ENCODE results near the gene DMTF1. TPM values are rescaled to one million over a fixed set of nuclear protein-coding genes. Genes with fewer than 3 reads are reported as not detected.

DMTF1 gene
- total RNA-seq, 2 experiments from 2014 or later, result 111 to 197 TPM

- H3K4me1 ChIP-seq (ENCODE audit: insufficient read depth, low read length, poor library complexity, severe bottlenecking), result peaks cover 65% of the 10 kb centered on the region
- CTCF ChIA-PET (ENCODE audit: unreplicated experiment), result interaction anchor here (1.1 to 1.5 kb wide), 3 partner anchors 21 to 64 kb away, joined by 3 to 5 read pairs (median 3); partner anchors contain the start of gene TMEM243
- no peak overlapping the region for H2AFZ ChIP-seq (ENCODE audit: low read length)
- no peak for DNase-seq (ENCODE audit: low spot score)
- no TSS peak for BruUV-seq (replicated peaks)
- POLR2A ChIA-PET, result interaction anchor here (0.7 to 10.6 kb wide), 18 partner anchors 9 to 720 kb away, joined by 3 to 192 read pairs (median 5); partner anchors contain the start of genes CROT and TMEM243
- H3K79me2 ChIP-seq (ENCODE audit: insufficient read depth, low read depth, low read length), result peaks cover 79% of the 10 kb centered on the region
- no peaks in the 10 kb centered on the region for H3K9me3 ChIP-seq (ENCODE audit: low read length)
- H3K36me3 ChIP-seq (ENCODE audit: insufficient read depth, low read length), result peaks cover 61% of the 10 kb centered on the region
- intact Hi-C loops (cut with micrococcal nuclease; ENCODE audit: unreplicated experiment), result loop anchor here (5.0 kb wide), 4 partner anchors 83 to 942 kb away; partner anchors contain the start of gene CROT
- H3K4me3 ChIP-seq (ENCODE audit: low read depth, low read length, poor library complexity, severe bottlenecking), result peak overlapping the region; percentile 93
- TF ChIP-seq CTCF (conservative IDR thresholded peaks at IDR 0.05; ENCODE audit: low read length), result no peak
- no peak for TF ChIP-seq EZH2phosphoT487 (IDR thresholded peaks at IDR 0.05; ENCODE audit: borderline replicate concordance, low read depth, low read length)
- H3K9me2 ChIP-seq (ENCODE audit: insufficient read depth, low read length), result no peaks in the 10 kb centered on the region
- H3K27ac ChIP-seq (ENCODE audit: low read depth, low read length, poor library complexity, severe bottlenecking), result peak overlapping the region; percentile 81
- H3K4me2 ChIP-seq (ENCODE audit: low read length), result peak overlapping the region; percentile 83
- H4K20me1 ChIP-seq (ENCODE audit: insufficient read depth, low read length), result peaks cover 59% of the 10 kb centered on the region
Observed at GRCh38 chr7:87154569-87154968, 2.3 kb downstream of the DMTF1 start.

- Histone ChIP-seq H3K79me2 (ENCODE audit: insufficient read depth, low read depth, low read length) (peaks cover 91% of the 10 kb centered on the region), H3K4me1 (ENCODE audit: insufficient read depth, low read length, poor library complexity, severe bottlenecking) (peaks cover 68% of the 10 kb centered on the region), H4K20me1 (ENCODE audit: insufficient read depth, low read length) (peaks cover 63% of the 10 kb centered on the region), H3K4me3 (ENCODE audit: low read depth, low read length, poor library complexity, severe bottlenecking) (peak overlapping the region; percentile 93), H2AFZ (ENCODE audit: low read length) (no peak overlapping the region), H3K4me2 (ENCODE audit: low read length) (peak overlapping the region; percentile 83), H3K9me3 (ENCODE audit: low read length) (no peaks in the 10 kb centered on the region), H3K36me3 (ENCODE audit: insufficient read depth, low read length) (peaks cover 72% of the 10 kb centered on the region), H3K27ac (ENCODE audit: low read depth, low read length, poor library complexity, severe bottlenecking) (peak overlapping the region; percentile 81), H3K9me2 (ENCODE audit: insufficient read depth, low read length) (no peaks in the 10 kb centered on the region)
- POLR2A ChIA-PET, result interaction anchor here (0.6 to 10.6 kb wide), 12 partner anchors 10 to 1065 kb away, joined by 3 to 192 read pairs (median 4); partner anchors contain the start of gene TMEM243
- BruUV-seq (replicated peaks), result no TSS peak
- TF ChIP-seq CTCF (conservative IDR thresholded peaks at IDR 0.05; ENCODE audit: low read length) (no peak), EZH2phosphoT487 (IDR thresholded peaks at IDR 0.05; ENCODE audit: borderline replicate concordance, low read depth, low read length) (no peak)
- CTCF ChIA-PET (ENCODE audit: unreplicated experiment), result interaction anchor here (1.1 kb wide), 1 partner anchor 20 kb away, joined by 3 read pairs; no protein-coding TSS in a partner anchor
- intact Hi-C loops (cut with micrococcal nuclease; ENCODE audit: unreplicated experiment), result loop anchor here (5.0 kb wide), 3 partner anchors 722 to 1062 kb away; partner anchors contain the start of genes DBF4 and SLC25A40
- peak; percentile 61 for DNase-seq (ENCODE audit: low spot score)
Observed at GRCh38 chr7:87155788-87156187, 3.5 kb downstream of the DMTF1 start.

GRCh38 chr7:87156709-87157108 lies 4.5 kb downstream of the DMTF1 start:
- Histone ChIP-seq H3K79me2 (ENCODE audit: insufficient read depth, low read depth, low read length) (peaks cover 92% of the 10 kb centered on the region), H3K9me2 (ENCODE audit: insufficient read depth, low read length) (no peaks in the 10 kb centered on the region), H3K4me3 (ENCODE audit: low read depth, low read length, poor library complexity, severe bottlenecking) (peak overlapping the region; percentile 93), H3K9me3 (ENCODE audit: low read length) (no peaks in the 10 kb centered on the region), H4K20me1 (ENCODE audit: insufficient read depth, low read length) (peaks cover 63% of the 10 kb centered on the region), H3K4me2 (ENCODE audit: low read length) (peak overlapping the region; percentile 83), H3K36me3 (ENCODE audit: insufficient read depth, low read length) (peaks cover 77% of the 10 kb centered on the region), H2AFZ (ENCODE audit: low read length) (no peak overlapping the region), H3K27ac (ENCODE audit: low read depth, low read length, poor library complexity, severe bottlenecking) (peak overlapping the region; percentile 81), H3K4me1 (ENCODE audit: insufficient read depth, low read length, poor library complexity, severe bottlenecking) (peaks cover 60% of the 10 kb centered on the region)
- POLR2A ChIA-PET, result interaction anchor here (1.1 to 10.6 kb wide), 5 partner anchors 16 to 68 kb away, joined by 3 to 192 read pairs (median 34); partner anchors contain the start of gene TMEM243
- intact Hi-C loops (cut with micrococcal nuclease; ENCODE audit: unreplicated experiment), result loop anchor here (5.0 kb wide), 3 partner anchors 721 to 1061 kb away; partner anchors contain the start of genes DBF4 and SLC25A40
- no peak for DNase-seq (ENCODE audit: low spot score)
- CTCF ChIA-PET (ENCODE audit: unreplicated experiment), result no interaction called here
- no TSS peak for BruUV-seq (replicated peaks)
- TF ChIP-seq CTCF (conservative IDR thresholded peaks at IDR 0.05; ENCODE audit: low read length) (no peak), EZH2phosphoT487 (IDR thresholded peaks at IDR 0.05; ENCODE audit: borderline replicate concordance, low read depth, low read length) (no peak)
